NCI-H2227 (cell line): ENCODE results near the gene HCN1.
"Not testable (repeated sequence)": the region's sequence is repeated elsewhere in the genome, so short reads cannot be mapped to it uniquely, and the experiment has no call there.

Experiments
- DNase-seq: peaks from one replicate; lab custom pipeline; 2025; ENCODE audit not compliant: unreplicated experiment; lab: John Stamatoyannopoulos, UW

The HCN1 gene

DNA sequence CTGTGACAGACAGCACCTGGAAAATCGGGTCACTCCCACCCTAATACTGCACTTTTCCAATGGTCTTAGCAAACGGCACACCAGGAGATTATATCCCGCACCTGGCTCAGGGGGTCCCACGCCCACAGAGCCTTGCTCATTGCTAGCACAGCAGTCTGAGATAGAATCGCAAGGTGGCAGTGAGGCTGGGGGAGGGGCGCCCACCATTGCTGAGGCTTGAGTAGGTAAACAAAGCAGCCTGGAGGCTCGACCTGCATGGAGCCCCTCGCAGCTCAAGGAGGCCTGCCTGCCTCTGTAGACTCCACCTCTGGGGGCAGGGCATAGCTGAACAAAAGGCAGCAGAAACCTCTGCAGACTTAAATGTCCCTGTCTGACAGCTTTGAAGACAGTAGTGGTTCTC is 383.6 kb downstream of the HCN1 start:
- not testable (repeated sequence) for DNase-seq

DNA sequence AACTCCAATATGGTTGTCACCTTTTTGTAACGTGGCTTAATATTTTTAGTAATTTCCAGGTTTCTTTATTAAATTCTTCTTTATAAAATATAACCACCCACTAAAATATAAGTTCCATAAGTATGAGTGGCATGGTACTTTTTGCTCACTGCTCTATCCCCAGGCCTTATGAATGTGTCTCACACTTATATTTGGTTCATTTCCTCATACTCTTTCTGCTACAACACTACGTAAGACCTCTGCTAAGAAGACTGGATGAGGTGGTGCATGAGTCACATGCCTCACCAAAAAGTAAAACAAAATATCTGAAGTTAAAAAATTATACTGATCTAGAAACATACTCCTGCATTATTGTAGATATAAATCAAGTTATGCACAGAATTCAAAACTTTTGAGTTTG is 400.9 kb downstream of the HCN1 start:
- DNase-seq, result no peak

DNA sequence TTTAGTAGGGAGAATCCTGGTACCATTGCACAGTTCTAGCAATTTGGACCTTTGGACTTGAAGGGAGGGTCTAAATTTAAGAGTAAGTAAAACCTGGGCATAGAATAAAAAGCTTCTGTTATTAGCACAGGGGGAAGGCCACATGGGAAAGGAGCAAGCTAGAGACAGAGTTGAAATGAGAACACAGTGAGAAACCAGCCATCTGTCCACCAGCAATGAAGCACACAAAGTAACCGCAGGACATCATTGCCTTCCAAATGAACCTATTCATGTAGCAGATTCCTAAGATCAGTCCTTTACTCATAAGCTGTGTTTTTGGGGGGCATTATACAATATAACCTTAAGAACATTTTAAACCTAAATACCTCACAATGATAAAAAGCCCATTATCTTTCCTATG is 407.4 kb downstream of the HCN1 start:
- DNase-seq, result no peak

- no peak for DNase-seq
Observed at GRCh38 chr5:45284436-45284835, 411.7 kb downstream of the HCN1 start.

GRCh38 chr5:45281081-45281480 is 415.1 kb downstream of the HCN1 start:
- no peak for DNase-seq

GRCh38 chr5:45279109-45279508 is 417.1 kb downstream of the HCN1 start:
- DNase-seq, result no peak

DNA sequence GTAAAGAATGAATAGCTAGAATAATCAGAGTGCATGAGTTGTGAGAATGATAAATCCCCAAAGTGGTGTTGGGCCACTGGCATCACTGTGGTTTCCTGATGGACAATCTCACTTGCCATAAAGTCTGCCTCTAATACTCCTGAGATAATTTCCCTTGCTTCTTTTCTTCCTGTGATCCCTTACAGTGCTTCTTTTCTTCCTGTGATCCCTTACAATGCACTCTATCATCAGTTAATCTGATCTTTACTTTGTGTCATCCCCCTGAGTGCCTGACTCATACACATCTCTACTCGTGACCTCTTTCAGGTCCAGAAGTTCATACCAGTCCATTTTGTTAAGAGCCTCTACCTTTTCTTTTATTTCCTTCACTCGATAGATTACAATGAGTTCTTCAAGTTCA is 418.3 kb downstream of the HCN1 start:
- DNase-seq, result no peak

DNA sequence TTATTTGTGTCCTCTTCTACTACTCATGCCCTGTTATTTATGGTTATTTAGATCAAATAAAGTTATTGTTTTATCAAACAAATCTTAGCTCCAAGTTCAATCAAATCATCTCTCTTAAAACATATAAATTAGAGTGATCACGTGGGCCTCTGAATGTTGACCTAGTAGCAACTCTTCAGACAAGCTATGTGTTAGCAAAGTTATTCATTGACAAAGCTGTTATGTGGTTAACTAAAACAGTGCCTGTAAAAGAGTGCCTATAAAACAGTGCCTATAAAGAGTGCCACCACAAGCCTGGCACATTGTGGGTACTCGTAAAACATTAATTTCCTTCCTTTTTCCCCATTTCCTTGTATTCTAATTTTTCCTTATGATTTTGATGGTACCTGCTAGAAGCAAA is 421.9 kb downstream of the HCN1 start:
- no peak for DNase-seq

DNA sequence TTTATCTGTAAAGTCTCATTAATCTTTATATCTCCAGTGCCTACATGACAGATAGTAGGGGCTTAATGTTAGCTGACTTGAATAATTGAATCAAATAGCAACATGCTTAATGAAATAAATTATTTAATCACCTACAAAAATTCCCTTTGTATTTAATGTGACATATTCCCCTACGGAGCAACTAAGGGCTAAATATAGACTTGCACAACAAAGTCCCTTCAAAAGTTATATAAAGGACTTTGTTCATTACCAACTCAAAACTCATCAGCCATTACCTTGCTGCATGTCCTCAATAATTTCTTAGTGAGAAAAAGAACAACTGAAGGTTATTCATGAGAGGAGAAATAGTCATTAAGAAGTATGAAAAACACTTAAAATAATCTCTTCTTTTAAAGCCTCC is 424.6 kb downstream of the HCN1 start:
- DNase-seq, result no peak

- DNase-seq, result no peak
Observed at GRCh38 chr5:45264447-45264846, 431.7 kb downstream of the HCN1 start.

GRCh38 chr5:45262061-45262590 is 434.1 kb downstream of the HCN1 start:
- DNase-seq, result no peak

DNA sequence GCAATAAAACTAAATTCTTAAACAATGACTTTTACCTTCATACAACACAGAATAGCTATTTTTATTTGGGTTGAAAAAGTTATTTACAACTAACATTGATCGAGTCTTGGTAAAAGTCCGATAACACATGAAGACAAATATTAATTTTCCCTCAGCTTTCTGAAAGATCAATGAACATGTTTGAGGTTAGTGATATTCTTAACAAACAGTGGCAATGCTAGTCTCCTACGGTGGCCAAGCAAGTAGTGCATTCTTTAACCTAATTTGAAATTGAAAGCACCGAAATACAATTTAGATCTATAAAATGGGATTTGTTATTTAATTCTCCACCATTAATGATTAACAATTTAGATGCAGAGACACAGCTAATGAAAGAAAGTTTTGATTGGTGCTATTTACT is 435.1 kb downstream of the HCN1 start:
- no peak for DNase-seq

DNA sequence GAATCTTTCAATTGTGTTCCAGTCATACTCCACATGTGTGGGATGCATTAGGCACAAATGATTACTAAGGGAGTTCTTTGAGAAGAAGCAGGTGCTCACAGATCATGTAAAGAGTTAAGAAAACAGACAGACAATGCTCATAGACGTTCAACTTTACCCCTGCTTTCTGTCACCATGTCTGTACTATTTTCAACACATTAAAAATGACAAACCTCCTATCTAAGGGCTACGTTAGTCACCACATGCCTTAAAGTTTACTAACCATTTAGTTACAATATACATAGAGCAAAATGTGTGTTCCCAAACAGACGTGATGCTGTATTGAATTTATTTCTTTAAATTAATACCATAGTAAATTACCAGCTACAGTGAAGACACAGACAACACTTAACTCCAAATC is 435.9 kb downstream of the HCN1 start:
- DNase-seq, result no peak

DNA sequence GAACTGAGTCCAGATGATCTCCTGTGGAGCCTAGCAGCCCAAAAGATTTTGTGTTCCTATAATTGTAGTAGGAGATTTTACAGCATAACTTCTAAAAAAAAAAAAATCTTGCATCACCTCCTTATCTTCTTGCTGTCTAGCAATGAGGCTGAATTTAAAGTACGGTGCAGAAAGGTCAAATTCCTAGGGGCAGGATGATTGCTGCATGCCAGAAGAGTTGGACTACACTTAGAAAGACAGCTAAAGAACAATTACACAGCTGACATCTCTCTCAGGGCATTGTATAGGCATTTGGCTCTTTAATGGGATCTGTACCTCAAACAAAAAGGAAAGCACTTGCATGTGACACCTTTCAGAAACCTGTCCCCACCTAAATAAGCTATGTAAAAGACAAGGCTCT is 443.2 kb downstream of the HCN1 start:
- no peak for DNase-seq

DNA sequence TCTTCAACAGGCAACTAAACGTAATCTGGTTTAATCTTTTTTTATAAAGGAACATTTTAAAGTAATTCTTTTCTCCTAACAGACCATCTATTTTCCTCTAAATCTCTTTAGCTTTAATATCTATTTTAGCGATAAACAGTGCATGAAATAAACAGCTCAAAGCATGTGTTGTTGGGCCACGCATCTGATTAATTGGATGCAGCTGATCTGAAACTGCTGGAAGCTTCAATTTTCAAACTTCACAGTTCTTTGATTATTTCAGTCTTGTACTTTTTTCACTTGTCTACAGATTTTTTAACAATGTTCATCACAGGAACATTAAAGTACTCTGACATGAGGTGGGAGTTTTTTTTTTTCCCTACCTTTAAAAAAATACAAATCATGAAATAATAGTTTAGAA is 443.6 kb downstream of the HCN1 start:
- DNase-seq, result no peak

GRCh38 chr5:45225571-45226031 is 470.6 kb downstream of the HCN1 start:
- DNase-seq, result no peak

DNA sequence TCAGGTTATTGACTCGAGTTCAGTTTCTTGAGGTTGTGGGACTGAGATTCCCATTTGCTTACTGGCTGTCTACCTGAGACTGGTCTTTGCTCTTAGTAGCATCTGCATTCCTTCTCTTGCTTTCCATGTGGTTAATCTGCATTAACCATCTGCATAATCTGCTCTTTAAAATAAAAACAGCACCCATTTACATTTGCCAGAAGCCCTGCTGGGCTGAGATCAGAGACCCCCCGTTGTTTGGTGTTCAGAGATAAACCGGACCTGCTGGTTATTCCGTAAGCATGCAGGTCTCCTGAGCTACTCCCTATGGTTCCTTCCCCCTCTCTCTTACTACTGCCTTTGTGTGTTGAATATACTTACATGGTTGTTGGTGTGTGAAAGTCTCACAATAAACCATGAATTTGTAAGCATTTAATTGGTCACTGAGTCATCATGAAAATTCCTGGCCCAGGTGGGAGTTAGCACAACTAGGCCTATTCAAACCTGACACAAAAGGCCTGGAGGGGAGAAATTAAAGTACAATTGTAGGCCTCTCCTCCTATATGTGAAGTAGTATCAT is 490.7 kb downstream of the HCN1 start:
- DNase-seq, result no peak
